GM12892 (cell line): ENCODE results near the gene RGS7.

Experiments
- POLR2AphosphoS5 ChIP-seq: IDR thresholded peaks from 2 replicates; pipeline ENCODE4 v1.6.1; 2011; ENCODE audit warnings: low read depth, low read length, control low read depth
- TAF1 ChIP-seq: IDR thresholded peaks from 2 replicates; pipeline ENCODE4 v1.6.1; 2011; ENCODE audit warnings: low read depth, mild to moderate bottlenecking, control low read depth, low read length, borderline replicate concordance

DNA sequence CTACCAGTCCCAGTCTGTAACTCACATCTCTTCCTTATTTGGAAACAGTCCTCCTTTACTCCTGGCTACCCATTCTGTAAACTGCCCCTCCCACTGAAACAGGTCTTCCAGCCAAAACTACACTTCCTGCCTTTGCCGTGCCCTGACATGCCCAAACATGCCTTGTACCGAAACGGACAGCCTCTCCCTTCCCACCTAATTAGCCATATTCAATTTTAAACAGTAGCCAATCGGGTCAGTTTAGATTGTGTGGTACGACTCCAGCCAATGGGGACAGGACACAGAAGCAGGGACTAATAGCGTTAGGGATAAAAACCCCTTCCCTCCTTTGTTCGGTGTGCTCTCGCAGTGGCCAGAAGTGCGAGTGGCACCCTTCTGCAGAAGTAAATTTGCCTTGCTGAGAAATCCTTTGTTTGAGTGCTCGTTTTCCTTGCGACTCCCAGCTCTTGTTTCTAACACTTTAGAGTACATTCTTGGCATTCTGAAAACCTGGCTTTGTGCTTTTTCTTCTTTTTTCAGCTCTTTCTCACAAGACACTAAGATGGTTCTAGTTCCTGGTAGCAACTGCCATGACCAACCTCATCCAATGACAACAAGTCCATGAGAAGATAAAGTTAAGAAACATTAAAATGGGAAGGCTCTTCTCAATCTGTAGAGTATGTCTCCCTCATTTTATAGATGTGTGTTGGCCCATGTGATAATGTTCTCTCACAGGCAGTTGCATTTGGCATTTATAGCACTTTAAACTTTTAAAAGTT, 419.9 kb downstream of the RGS7 start:
- no peak for TF ChIP-seq TAF1
- TF ChIP-seq POLR2AphosphoS5, result no peak
